H1 (cell line): ENCODE measurements around the gene MRE11. TPM values are rescaled to one million over a fixed set of nuclear protein-coding genes. Genes with fewer than 3 reads are reported as not detected.

Source experiments
- EZH2 ChIP-seq: fragments of 200-600 bp; sonication (generic); IDR thresholded peaks from 2 replicates; pipeline ENCODE4 v1.7.1; 2012; ENCODE audit warnings: low read depth, mild to moderate bottlenecking, moderate library complexity, low read length, inconsistent platforms; ENCODE audit not compliant: severe bottlenecking
- GTF2F1 ChIP-seq: IDR thresholded peaks from 2 replicates; pipeline ENCODE4 v1.6.1; 2012; ENCODE audit warnings: low read depth, low read length, improper control_type of control experiment, borderline replicate concordance
- NRF1 ChIP-seq: IDR thresholded peaks from 2 replicates; pipeline ENCODE4 v1.6.1; 2011; ENCODE audit warnings: mild to moderate bottlenecking, low read depth, low read length, improper control_type of control experiment
- PHF8 ChIP-seq: fragments of 200-600 bp; sonication (generic); conservative IDR thresholded peaks from 2 replicates; pipeline ENCODE4 v1.7.1; 2012; ENCODE audit warnings: low read depth, mild to moderate bottlenecking, inconsistent platforms, low read length, moderate library complexity
- polyA plus RNA-seq, 7 experiments: library from polyadenylated mRNA; depleted of rRNA in 3 of 7; stranded (reverse) in 5 of 7; unstranded in 2 of 7; fragments of >200 nt in 5 of 7; fragments of 200-250 nt in 2 of 7; gene quantifications; 1 replicate in 5 of 7; 2 replicates in 1 of 7; 4 replicates in 1 of 7; pipeline versions ENCODE4 v1.2.1 to v1.2.3, GENCODE V29; 2011 to 2013; ENCODE audit warnings: missing spikeins in 2 of 7, mixed read lengths in 2 of 7
- total RNA-seq: library from RNA; stranded (reverse); fragmentation: NEBNext Ultra II Directional; extraction: Animal tissue kit (Norgen Biotek cat#: 25700); gene quantifications from 2 replicates; pipeline ENCODE4 v1.2.1, GENCODE V29; 2021

The MRE11 gene
- total and polyA plus RNA-seq, 2 of the 8 experiments (the other 6 are each of a cell fraction or from before 2014, with no cell fraction given) = 7.2 to 43.4 TPM

DNA sequence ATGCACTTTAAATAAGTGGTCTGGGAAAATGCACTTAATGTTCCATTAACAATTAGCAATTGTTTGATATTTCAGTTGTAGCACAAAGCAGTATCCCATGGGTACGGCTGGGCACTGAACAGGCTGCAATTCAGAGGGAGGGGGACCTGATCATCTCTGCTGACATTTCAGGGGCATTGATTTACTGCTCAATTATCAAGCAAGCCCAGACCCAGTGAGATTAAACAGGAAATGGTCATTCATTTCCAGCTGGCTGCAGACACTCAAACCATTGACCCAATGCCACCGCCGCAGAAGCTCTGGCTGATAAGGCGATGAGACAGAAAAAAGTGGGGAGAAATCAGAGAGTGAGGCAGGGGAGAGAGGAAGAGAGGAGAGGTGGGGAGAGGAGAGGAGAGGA is 93.6 kb downstream of the MRE11 start (continued):
- TF ChIP-seq NRF1 = no peak
- TF ChIP-seq PHF8 = no peak
- no peak for TF ChIP-seq GTF2F1
- TF ChIP-seq EZH2 = no peak
